ENCODE results near the gene SH3TC1.

DNA sequence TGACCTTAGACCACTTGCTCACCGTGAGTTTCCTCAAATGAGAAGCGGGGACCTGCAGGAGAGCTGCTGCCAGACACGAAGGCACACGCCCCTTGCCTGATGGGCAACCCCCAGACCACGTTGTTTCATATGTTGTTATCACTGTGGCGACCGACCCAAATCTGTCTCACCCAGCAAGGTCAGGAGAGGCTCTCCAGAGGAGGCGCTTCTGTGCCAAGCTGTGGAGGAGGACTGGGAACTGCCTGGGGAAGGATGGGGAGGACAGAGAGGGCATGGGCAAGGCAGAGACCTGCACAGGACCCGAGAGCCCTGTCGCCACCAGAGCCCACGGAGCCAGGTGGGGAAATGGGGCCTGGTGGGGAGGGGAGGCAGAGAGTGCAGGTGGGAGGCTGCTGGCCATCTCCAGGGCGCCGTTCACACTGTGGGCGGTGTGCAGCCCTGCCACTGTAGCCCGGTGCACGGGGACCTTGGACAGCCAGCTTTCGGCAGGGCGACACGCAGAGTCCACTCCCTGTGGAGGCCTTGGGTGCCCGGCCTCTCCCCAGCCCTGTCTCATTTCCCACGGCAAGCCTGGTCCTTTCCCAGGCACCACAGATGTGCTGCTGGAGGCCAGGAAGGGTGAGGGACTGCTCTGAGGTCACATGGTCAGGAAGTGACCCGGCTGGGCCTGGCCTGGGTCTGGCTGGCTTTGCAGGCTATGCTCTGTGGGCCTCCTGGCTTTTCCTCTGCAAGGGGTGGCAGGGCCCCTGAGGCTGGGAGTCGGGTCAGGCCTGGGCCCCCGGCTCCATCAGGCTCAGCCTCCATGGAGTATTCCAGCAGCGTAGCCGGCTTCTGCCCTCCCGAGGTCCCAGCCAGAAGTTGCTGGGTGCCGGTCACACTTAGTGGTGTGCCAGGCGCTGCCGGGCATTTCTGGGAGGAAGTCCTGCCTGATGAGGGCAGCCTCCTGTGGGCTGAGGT lies 73.7 kb downstream of the SH3TC1 start:
- TF ChIP-seq, protein P1, sequence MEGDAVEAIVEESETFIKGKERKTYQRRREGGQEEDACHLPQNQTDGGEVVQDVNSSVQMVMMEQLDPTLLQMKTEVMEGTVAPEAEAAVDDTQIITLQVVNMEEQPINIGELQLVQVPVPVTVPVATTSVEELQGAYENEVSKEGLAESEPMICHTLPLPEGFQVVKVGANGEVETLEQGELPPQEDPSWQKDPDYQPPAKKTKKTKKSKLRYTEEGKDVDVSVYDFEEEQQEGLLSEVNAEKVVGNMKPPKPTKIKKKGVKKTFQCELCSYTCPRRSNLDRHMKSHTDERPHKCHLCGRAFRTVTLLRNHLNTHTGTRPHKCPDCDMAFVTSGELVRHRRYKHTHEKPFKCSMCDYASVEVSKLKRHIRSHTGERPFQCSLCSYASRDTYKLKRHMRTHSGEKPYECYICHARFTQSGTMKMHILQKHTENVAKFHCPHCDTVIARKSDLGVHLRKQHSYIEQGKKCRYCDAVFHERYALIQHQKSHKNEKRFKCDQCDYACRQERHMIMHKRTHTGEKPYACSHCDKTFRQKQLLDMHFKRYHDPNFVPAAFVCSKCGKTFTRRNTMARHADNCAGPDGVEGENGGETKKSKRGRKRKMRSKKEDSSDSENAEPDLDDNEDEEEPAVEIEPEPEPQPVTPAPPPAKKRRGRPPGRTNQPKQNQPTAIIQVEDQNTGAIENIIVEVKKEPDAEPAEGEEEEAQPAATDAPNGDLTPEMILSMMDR (IDR thresholded peaks at IDR 0.05; ENCODE audit: low read depth, low read length) = no peak
- no peak for TF ChIP-seq POLR2A (IDR thresholded peaks at IDR 0.05; ENCODE audit: extremely low read depth, insufficient read length)
